GM19452 (cell line): ENCODE results near the gene THRB.

Experiments
- ATAC-seq: cut with Tn5 transposase; IDR thresholded peaks from one replicate; pipeline ENCODE4 v1.9.1; 2021; ENCODE audit not compliant: unreplicated experiment

Gene THRB

DNA sequence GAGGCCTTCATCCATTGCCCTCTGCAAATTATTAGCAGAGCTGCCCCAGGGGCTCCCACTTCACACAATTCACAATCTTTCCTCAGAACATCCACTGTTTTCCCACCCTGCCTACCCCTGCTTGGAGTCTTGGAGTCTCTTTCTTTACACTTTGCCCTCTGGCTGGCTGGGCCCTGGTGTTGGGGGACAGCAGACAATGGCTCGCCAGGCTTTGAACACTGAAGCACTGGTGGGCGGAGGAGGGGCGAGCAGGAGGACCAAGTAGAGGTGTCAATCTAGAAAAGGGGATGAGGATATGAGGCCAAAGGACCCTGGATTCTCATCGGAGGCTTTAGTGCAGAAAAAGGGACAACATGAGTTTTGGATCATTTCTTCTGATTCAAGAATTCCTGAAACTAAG, 337.5 kb downstream of the THRB start:
- no peak for ATAC-seq

DNA sequence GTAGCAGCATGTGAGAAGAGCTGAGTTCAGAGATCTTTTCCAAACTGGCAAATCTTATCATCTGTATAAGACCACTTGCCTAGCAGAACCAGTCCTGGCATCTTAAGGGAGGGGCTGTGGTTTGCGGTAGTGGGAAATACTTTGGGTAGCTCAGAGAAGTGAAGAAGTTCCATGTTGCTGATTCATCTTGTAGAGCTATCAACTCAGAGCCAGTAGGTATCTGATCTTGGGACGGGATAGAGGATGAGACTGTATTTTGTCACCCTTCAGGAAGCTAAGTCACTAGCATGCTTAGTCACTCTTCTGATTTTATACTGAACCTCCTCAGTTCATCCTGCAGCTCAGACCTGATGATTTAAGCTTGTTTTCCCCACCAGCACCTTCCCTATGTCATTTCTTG, 338.2 kb downstream of the THRB start:
- ATAC-seq = no peak

DNA sequence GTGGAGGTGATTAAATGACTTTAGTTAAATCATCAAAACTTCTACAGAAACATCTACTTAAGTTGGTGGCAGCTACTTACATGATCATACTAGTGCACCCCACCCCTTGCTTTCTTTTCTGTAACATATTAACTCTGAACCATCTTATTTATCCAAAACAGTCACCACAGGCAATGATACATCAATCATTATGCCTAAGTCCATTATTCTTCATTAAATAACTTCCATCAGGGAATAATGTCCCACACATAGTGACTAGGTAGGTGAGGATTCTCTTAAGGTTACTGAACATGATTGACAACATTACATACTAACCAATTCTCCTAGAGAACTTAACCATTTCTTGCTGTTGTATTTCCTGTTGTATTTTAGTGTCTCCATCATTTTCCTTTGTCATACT, 339.4 kb downstream of the THRB start:
- no peak for ATAC-seq

GRCh38 chr3:24154781-24155180, 339.9 kb downstream of the THRB start:
- peak; percentile 10 for ATAC-seq

DNA sequence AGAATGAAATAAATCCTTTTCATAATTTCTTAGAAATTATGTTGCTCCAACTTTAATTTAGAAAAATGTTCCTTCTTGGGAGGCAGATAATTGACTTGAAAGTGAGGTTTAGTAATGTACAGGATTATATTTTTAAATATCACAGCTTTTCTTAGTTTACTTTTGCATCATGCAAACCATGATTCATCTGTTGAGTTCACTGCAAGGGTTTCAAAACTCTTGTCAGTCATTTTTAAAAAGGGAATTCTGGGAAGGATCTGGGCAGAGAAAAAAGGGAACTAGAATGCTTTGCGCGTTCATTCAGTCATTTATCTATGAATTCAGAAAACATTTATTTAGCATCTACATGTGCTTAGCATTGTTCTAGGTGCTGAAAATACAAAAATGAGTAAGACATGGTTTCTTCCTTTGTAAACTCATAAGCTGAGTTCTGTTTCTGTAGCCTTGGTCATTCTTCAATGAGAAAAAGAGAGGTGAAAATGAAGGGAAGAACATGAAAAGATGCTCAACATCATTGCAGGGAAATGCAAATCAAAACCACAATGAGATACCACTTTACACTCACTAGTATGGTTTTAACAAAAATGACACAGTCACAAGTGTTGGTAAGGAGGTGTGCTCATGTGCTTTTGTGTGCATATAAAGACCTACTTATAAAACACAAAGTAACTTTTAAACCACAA, 340.5 kb downstream of the THRB start:
- ATAC-seq = peak; percentile 87

DNA sequence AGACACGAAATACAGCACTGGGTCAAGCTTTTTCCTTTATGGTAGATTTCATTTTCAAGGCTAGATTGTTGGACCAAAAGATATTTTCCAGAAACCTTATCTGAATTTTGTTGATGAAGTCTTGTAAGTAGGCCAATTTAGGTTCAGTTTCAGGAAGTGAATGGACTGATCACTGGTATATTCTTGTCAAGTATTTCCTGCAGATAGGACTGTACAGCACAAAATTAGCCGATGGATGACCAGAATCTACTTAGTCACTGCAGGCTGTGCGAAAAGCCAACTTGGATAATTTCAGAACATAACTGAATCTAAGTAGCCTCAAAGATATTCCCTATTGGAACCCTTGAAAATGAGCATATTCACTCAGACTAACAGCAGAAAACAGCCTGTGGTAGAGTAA, 343.1 kb downstream of the THRB start:
- ATAC-seq = no peak

DNA sequence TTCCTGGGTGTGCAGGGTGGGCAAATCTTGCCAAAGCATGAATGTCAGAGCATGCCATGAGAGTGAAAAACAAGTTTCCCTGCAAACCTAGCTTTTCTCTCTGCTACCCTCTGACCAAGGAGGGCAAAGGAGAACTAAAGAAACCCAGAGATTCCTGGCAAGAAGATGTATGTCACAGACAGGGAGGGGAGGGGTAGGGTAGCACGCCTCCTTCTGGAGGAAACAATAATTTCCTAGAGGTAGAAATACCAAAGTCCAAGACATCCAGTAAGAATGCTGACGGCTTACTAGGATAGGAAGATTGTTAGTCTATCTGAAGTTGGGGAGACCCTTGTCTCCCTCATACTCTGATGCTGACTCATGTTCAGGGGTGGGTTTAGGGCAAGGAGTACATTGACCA, 345.6 kb downstream of the THRB start:
- no peak for ATAC-seq

DNA sequence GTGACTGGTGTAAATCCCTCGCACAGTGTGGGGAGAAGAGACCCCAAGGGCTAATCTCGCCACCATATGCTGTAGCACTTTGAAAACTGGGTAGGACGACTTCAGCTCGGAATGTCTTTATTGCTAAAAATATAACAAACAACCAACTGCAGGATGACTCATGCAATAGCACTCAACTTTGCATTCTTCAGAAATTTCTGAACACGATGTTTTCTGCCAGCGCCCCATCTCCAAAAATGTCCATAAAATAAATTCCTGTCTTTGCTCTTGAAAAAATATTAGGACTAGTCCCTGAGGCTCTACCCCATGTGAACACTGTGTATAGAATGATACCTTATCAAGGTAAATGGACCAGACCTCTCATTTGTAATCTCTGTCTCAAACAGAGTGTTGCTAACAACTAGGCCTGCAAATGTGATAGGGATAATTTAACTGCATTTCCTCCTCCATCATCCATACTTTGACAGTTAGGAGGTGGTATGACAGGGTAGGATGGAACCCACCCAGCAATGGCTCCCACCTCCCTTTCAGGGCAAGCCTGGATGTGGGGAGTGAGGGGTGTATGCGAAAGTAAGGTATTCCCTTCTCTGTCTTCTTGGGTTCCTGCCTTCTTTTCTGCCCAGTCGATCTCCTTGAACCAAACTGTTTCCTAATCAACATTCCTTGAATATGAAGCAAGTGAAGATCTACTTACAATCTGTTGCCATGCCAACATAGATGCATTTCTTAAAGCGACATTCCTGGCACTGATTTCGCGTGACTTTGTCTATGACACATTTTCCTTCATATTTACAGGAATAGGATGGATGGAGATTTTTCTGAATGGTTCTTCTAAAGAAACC, 348.4 kb downstream of the THRB start:
- ATAC-seq = no peak

- ATAC-seq = no peak
Measured at GRCh38 chr3:24145481-24145880, 349.2 kb downstream of the THRB start.

- no peak for ATAC-seq
Measured at GRCh38 chr3:24142127-24142526, 352.5 kb downstream of the THRB start.

GRCh38 chr3:24141548-24141947, 353.1 kb downstream of the THRB start:
- ATAC-seq = no peak

DNA sequence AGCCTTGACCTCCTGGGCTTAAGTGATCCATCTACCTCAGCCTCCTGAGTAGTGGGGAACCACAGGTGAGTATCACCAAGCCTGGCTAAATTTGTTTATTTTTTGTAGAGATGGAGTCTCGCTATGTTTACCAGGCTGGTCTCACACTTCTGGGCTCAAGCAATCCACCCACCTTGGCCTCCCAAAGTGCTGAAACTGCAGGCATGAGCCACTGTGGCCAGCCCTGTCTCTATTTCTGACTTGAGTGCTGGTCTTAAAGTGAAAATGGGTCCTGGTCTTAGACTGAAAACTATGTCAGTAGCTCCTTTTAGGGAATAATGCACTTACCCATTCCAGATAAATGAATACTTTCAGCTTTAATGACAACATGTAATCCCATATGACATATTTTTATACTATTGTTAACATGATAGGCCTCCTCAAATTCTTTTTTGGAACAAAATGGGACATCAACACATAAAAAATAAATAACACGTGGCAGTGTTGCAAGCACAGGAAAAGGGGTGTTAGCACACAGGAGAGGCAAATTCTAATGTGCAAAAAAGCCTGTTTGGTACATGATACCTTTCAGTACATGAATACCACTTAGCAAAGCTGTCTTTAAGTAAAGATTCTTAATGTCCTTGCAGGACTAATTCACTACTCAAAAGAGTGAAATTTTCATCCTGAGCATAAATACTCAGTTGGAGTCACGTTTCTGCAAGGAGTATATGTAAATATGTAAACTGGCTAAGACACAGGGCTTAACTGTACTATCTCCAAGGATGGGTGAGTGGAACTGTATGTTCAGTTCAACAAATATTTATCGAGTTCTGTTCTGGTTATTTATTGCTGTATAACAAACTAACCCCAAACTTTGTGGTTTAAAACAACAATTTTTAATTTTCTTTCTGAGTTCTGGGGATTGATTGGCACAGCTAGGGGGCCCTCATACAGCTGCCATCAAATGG, 354.9 kb downstream of the THRB start:
- no peak for ATAC-seq

- ATAC-seq = no peak
Measured at GRCh38 chr3:24138876-24139256, 355.8 kb downstream of the THRB start.

- ATAC-seq = no peak
Measured at GRCh38 chr3:24137958-24138875, 356.4 kb downstream of the THRB start.

GRCh38 chr3:24137334-24137733, 357.3 kb downstream of the THRB start:
- no peak for ATAC-seq

DNA sequence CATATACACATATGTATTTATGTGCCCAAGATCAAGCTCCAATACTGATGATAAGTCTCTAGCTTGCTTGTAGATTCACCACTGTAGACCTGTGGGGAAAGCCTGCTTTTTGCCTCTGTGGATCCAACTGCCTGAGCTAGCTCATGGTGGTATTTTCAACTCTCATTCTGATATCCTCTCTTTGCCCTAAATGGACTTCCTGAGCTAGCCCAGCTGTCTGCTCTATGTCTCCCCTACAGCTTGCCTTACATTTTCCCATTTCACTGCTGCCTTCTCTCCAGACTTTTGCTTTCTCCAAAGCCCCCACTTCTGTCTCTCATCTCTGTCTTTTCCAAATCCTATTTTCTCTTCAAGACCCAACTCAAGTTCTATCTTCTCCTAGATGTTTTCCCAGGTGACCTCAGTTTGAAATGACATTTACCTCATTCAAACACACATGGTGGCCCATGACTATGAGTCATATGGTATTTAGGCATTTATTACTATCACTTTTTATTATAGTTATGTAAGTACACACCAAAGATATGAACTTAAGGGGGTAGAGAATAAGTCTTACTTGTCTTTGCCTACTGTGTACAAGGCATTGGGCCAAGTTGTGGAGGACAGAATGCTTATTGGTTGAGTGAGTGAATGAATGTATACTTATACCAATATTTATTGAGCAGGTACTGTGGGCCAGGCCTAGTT, 357.9 kb downstream of the THRB start:
- no peak for ATAC-seq

DNA sequence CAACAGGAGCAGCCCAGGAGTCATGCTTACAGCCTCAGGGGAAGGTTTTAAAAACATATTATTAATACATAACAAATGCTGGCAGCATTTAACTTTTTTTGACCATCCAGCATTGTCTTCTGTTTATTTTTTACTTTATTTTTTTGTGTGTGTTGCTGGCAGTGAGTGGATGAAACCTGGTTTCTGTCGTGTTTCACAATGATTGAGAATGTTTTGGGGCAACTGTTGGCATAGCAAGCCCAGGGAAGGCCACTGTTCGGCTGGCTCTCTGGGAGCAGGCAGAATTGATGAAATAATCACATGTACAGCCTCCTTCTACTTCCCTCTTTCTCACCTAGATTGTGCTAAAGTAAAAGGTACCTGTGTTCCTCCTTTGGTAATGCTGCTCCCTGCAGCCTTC, 359.4 kb downstream of the THRB start:
- no peak for ATAC-seq

GRCh38 chr3:24133942-24134341, 360.7 kb downstream of the THRB start:
- no peak for ATAC-seq

GRCh38 chr3:24133436-24133835, 361.2 kb downstream of the THRB start:
- ATAC-seq = no peak

DNA sequence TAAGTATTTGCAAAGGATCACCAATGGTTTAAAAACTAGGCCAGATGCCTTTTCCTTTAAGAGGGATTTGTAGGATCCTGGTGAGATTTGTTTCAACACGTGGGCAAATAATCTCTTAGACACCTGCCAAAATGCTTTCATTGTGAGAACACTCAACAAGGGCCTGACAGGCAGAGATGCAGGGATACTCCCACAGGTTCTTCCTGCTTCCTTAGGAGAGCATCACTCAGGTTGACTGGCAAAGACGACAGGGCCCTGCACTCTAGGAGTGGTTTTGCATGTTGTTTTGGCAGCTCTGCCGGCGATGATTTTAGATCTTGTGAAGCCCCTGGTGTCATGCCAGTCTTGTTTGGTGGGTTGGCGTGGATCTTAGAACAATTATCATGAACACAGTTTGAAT, 365.1 kb downstream of the THRB start:
- ATAC-seq = no peak
